ENCODE data around the gene AMBRA1.

- TF ChIP-seq CTCF (IDR thresholded peaks at IDR 0.05; ENCODE audit: extremely low read depth in 1 of 2, insufficient read depth in 1 of 2, low read depth in 1 of 2, low read length in 2 of 2) (peak in 1 of 2 donors; percentile 18), POLR2A (IDR thresholded peaks at IDR 0.05; ENCODE audit: low read depth, low read length) (no peak), EZH2 (IDR thresholded peaks at IDR 0.05; ENCODE audit: borderline replicate concordance, low read depth, low read length, severe bottlenecking) (no peak), POLR2AphosphoS5 (IDR thresholded peaks at IDR 0.05; ENCODE audit: insufficient read depth, low read depth, low read length) (no peak), FOS (IDR thresholded peaks at IDR 0.05; ENCODE audit: borderline replicate concordance, insufficient read depth, low read length) (no peak), MAX (IDR thresholded peaks at IDR 0.05; ENCODE audit: insufficient read depth, insufficient read length) (no peak), JUN (IDR thresholded peaks at IDR 0.05; ENCODE audit: borderline replicate concordance, insufficient read depth, insufficient read length, low read depth) (no peak), GATA2 (IDR thresholded peaks at IDR 0.05; ENCODE audit: insufficient read depth, insufficient read length, low read depth, low read length) (no peak), MYC (IDR thresholded peaks at IDR 0.05; ENCODE audit: low read depth, low read length) (no peak)
These were observed 71.7 kb downstream of the AMBRA1 start for GRCh38 chr11:46521961-46522681.
